IMR-90 (cell line): ENCODE measurements around the gene SYTL2. TPM values are rescaled to one million over a fixed set of nuclear protein-coding genes. Genes with fewer than 3 reads are reported as not detected.

Experiments
- ATAC-seq: fragments of 200-7000 bp; cut with Tn5 transposase; 2 replicates; pipeline ENCODE4 v1.9.1; 2020; ENCODE audit warnings: low read depth, mild to moderate bottlenecking, moderate library complexity
- BruUV-seq: library from RNA; stranded (reverse); fragments of 400-500 nt; replicated peaks from 2 replicates; lab custom pipeline; 2021; lab: Mats Ljungman, UMichigan
- CTCF ChIA-PET: fragments of 300-600 bp; formaldehyde crosslinking; extraction: SDS; loops from one replicate; lab custom pipeline; 2021; ENCODE audit warnings: antibody characterized with exemption; lab: Yijun Ruan, JAX
- POLR2A ChIA-PET: fragments of 300-600 bp; sonication (Branson Sonifier 250); formaldehyde crosslinking; loops from one replicate; lab custom pipeline; 2022; ENCODE audit warnings: antibody characterized with exemption; ENCODE audit not compliant: unreplicated experiment; lab: Charles Lee
- DNase-seq: peaks from one replicate; pipeline ENCODE4 v3.0.0; 2013
- H2AFZ ChIP-seq: replicated peaks from 2 replicates; pipeline ENCODE3; 2013; ENCODE audit warnings: low read length, mild to moderate bottlenecking; ENCODE audit not compliant: poor library complexity
- H2AK5ac ChIP-seq: 2 replicates; pipeline ENCODE4 v1.6.1; 2013; ENCODE audit warnings: low read depth, low read length, inconsistent platforms
- H2AK9ac ChIP-seq: replicated peaks from 2 replicates; pipeline ENCODE3; 2013; ENCODE audit warnings: mild to moderate bottlenecking, low read depth, low read length, moderate library complexity; ENCODE audit not compliant: poor library complexity
- H2BK120ac ChIP-seq: 2 replicates; pipeline ENCODE4 v1.6.1; 2013; ENCODE audit warnings: low read depth, low read length, inconsistent platforms
- H2BK15ac ChIP-seq: 3 replicates; pipeline ENCODE4 v1.6.1; 2013; ENCODE audit warnings: low read depth, low read length, inconsistent platforms
- H2BK20ac ChIP-seq: 2 replicates; pipeline ENCODE4 v1.6.1; 2013; ENCODE audit warnings: low read depth, mild to moderate bottlenecking, inconsistent platforms, low read length, moderate library complexity
- H2BK5ac ChIP-seq: 2 replicates; pipeline ENCODE4 v1.6.1; 2013; ENCODE audit warnings: mild to moderate bottlenecking, low read depth, low read length, inconsistent platforms; ENCODE audit not compliant: poor library complexity, severe bottlenecking
- H3K14ac ChIP-seq: replicated peaks from 2 replicates; pipeline ENCODE4 v1.6.1; 2013; ENCODE audit warnings: low read depth, low read length, inconsistent platforms
- H3K18ac ChIP-seq: 2 replicates; pipeline ENCODE4 v1.6.1; 2013; ENCODE audit warnings: low read depth, low read length, control low read depth
- H3K23ac ChIP-seq: 2 replicates; pipeline ENCODE4 v1.6.1; 2013; ENCODE audit warnings: low read depth, low read length, inconsistent platforms
- H3K27ac ChIP-seq: 2 replicates; pipeline ENCODE4 v1.5.1; 2013; ENCODE audit warnings: mild to moderate bottlenecking, control low read depth, low read length; ENCODE audit not compliant: insufficient read depth
- H3K27me3 ChIP-seq: 2 replicates; pipeline ENCODE4 v1.6.1; 2013; ENCODE audit warnings: low read length; ENCODE audit not compliant: control insufficient read depth, insufficient read depth
- H3K36me3 ChIP-seq: 2 replicates; pipeline ENCODE4 v1.6.1; 2013; ENCODE audit warnings: low read length, mixed read lengths; ENCODE audit not compliant: control insufficient read depth, insufficient read depth
- H3K4ac ChIP-seq: 2 replicates; pipeline ENCODE4 v1.6.1; 2013; ENCODE audit warnings: low read depth, low read length, inconsistent platforms
- H3K4me1 ChIP-seq: 2 replicates; pipeline ENCODE4 v1.6.1; 2013; ENCODE audit warnings: low read length, mixed read lengths; ENCODE audit not compliant: control insufficient read depth, insufficient read depth
- H3K4me2 ChIP-seq: 2 replicates; pipeline ENCODE4 v1.6.1; 2013; ENCODE audit warnings: low read depth, mild to moderate bottlenecking, control low read depth, low read length, moderate library complexity
- H3K4me3 ChIP-seq: 2 replicates; pipeline ENCODE4 v1.5.1; 2013; ENCODE audit warnings: low read depth, mild to moderate bottlenecking, control low read depth, low read length, moderate library complexity; ENCODE audit not compliant: insufficient read depth
- H3K56ac ChIP-seq: 2 replicates; pipeline ENCODE4 v1.6.1; 2013; ENCODE audit warnings: low read length, inconsistent platforms; ENCODE audit not compliant: insufficient read depth; ENCODE audit errors: extremely low read depth
- H3K79me1 ChIP-seq, 2 experiments: 2 replicates each; pipeline ENCODE4 v1.6.1; 2013; ENCODE audit warnings: low read length in 2 of 2, inconsistent platforms in 1 of 2, low read depth in 1 of 2
- H3K9ac ChIP-seq: 2 replicates; pipeline ENCODE4 v1.6.1; 2013; ENCODE audit warnings: low read depth, low read length, control low read depth
- H3K9me1 ChIP-seq: 2 replicates; pipeline ENCODE4 v1.6.1; 2013; ENCODE audit warnings: low read length, inconsistent platforms; ENCODE audit not compliant: insufficient read depth
- H3K9me3 ChIP-seq: 2 replicates; pipeline ENCODE4 v1.6.1; 2013; ENCODE audit warnings: low read length; ENCODE audit not compliant: control insufficient read depth, insufficient read depth
- H4K20me1 ChIP-seq: 2 replicates; pipeline ENCODE4 v1.6.1; 2013; ENCODE audit warnings: low read length, inconsistent platforms; ENCODE audit not compliant: insufficient read depth
- H4K5ac ChIP-seq: 2 replicates; pipeline ENCODE4 v1.6.1; 2013; ENCODE audit warnings: mild to moderate bottlenecking, low read depth, low read length, control low read depth
- H4K8ac ChIP-seq, 2 experiments: 2 replicates each; pipeline ENCODE4 v1.6.1; 2013; ENCODE audit warnings: low read depth in 2 of 2, low read length in 2 of 2, control low read depth in 1 of 2, inconsistent platforms in 1 of 2
- H4K91ac ChIP-seq: 2 replicates; pipeline ENCODE4 v1.6.1; 2013; ENCODE audit warnings: low read depth, low read length, inconsistent platforms; ENCODE audit not compliant: insufficient read depth
- CEBPB ChIP-seq: IDR thresholded peaks from 2 replicates; pipeline ENCODE4 v1.6.1; 2012; ENCODE audit warnings: low read depth, low read length, improper control_type of control experiment
- CHD1 ChIP-seq: IDR thresholded peaks from 2 replicates; pipeline ENCODE4 v1.6.1; 2012; ENCODE audit warnings: low read depth, low read length, improper control_type of control experiment
- FOS ChIP-seq: fragments of 150-350 bp; IDR thresholded peaks from 2 replicates; pipeline ENCODE4 v1.6.1; 2016; ENCODE audit warnings: low read depth, low read length
- MAFK ChIP-seq: IDR thresholded peaks from 2 replicates; pipeline ENCODE4 v1.6.1; 2012; ENCODE audit warnings: low read depth, low read length, improper control_type of control experiment
- MAZ ChIP-seq: IDR thresholded peaks from 2 replicates; pipeline ENCODE4 v1.6.1; 2012; ENCODE audit warnings: low read depth, mild to moderate bottlenecking, low read length, improper control_type of control experiment, moderate library complexity, borderline replicate concordance
- MXI1 ChIP-seq: IDR thresholded peaks from 2 replicates; pipeline ENCODE4 v1.6.1; 2012; ENCODE audit warnings: low read depth, mild to moderate bottlenecking, low read length, moderate library complexity, borderline replicate concordance
- NFE2L2 ChIP-seq: fragments of 150-350 bp; IDR thresholded peaks from 2 replicates; pipeline ENCODE4 v1.6.1; 2016; ENCODE audit warnings: low read depth, mild to moderate bottlenecking, low read length
- POLR2A ChIP-seq: IDR thresholded peaks from 2 replicates; pipeline ENCODE4 v1.6.1; 2012; ENCODE audit warnings: mild to moderate bottlenecking, low read depth, low read length
- RAD21 ChIP-seq: IDR thresholded peaks from 2 replicates; pipeline ENCODE4 v1.6.1; 2012; ENCODE audit warnings: low read length, improper control_type of control experiment
- RCOR1 ChIP-seq: IDR thresholded peaks from 2 replicates; pipeline ENCODE4 v1.6.1; 2012; ENCODE audit warnings: mild to moderate bottlenecking, low read length, improper control_type of control experiment; ENCODE audit not compliant: insufficient replicate concordance
- RFX5 ChIP-seq: IDR thresholded peaks from 2 replicates; pipeline ENCODE4 v1.8.0; 2012; ENCODE audit warnings: low read depth, mild to moderate bottlenecking, low read length, moderate library complexity
- SMC3 ChIP-seq: fragments of 150-350 bp; IDR thresholded peaks from 2 replicates; pipeline ENCODE4 v1.6.1; 2016; ENCODE audit warnings: low read depth, mild to moderate bottlenecking, antibody characterized with exemption, low read length, moderate library complexity
- dilution Hi-C: fragments of 300-500 bp; cut with HindIII; formaldehyde crosslinking; loops from one replicate; pipeline ENCODE4 v1.14.3; 2018; ENCODE audit warnings: low sequenced_read_pairs; ENCODE audit not compliant: unreplicated experiment
- in situ Hi-C: fragments of 300-500 bp; cut with MboI; formaldehyde crosslinking; loops from 3 replicates; pipeline ENCODE4 v1.14.3; 2019; ENCODE audit warnings: low sequenced_read_pairs, inconsistent platforms, mixed read lengths
- intact Hi-C: fragments of 100-400 bp; cut with micrococcal nuclease; formaldehyde crosslinking; loops from 2 replicates; pipeline ENCODE4 v1.10.0; 2022
- polyA plus RNA-seq, 3 experiments: library from polyadenylated mRNA; depleted of rRNA; stranded (reverse); fragments of >200 nt; gene quantifications; 2 replicates each; pipeline ENCODE4 v1.2.3, GENCODE V29; 2012; ENCODE audit warnings: low replicate concordance in 1 of 3
- total RNA-seq: library from RNA; depleted of rRNA; stranded (reverse); fragments of >200 nt; gene quantifications from 2 replicates; pipeline ENCODE4 v1.2.3, GENCODE V29; 2012
- TF ChIP-seq, protein P1 (sequence below): fragments of 150-350 bp; IDR thresholded peaks from 2 replicates; pipeline ENCODE4 v1.6.1; 2017; ENCODE audit warnings: mild to moderate bottlenecking, antibody characterized with exemption, low read length, low read depth
- TF ChIP-seq, protein P2 (sequence below): fragments of 150-350 bp; IDR thresholded peaks from 2 replicates; pipeline ENCODE4 v1.6.1; 2016; ENCODE audit warnings: low read depth, mild to moderate bottlenecking, low read length, moderate library complexity, borderline replicate concordance
- TF ChIP-seq, protein P3 (sequence below): conservative IDR thresholded peaks from 2 replicates; pipeline ENCODE4 v1.5.1; 2012; ENCODE audit warnings: mild to moderate bottlenecking, low read depth, low read length, improper control_type of control experiment

Gene SYTL2
- total and polyA plus RNA-seq, 2 of the 4 experiments (the other 2 are of a cell fraction): 45.2 to 70.0 TPM

DNA sequence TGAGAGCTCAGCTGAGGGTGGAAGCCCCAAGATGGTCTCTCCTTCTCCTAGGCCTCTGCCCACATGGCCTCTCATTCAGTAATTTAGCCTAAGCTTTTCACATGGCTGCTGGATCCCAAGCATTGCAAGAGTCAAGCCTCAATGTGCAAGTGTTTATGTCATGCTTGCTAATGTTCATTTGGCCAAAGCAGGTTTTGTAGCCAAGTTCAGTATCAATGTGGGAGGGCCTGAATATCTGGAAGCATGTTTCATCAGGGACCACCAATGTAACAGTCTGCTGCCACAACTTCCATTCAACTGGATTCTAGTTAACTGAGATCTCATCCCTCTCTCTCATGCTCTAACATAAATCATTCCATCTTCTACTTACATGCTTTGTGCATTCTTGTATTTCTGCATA, 8.5 kb upstream of the SYTL2 start:
- Histone ChIP-seq H4K8ac (no peak overlapping the region), H2BK120ac (peak overlapping the region; percentile 32; the same call in 1 of the 2 replicates), H3K9ac (no peak overlapping the region), H4K20me1 (no peaks in the 10 kb centered on the region), H3K36me3 (no peaks in the 10 kb centered on the region), H2BK20ac (no peak overlapping the region), H3K4ac (peak overlapping the region; percentile 15; the same call in 1 of the 2 replicates), H3K56ac (no peak overlapping the region), H3K9me3 (no peaks in the 10 kb centered on the region), H3K23ac (0 out of 2 replicates have a peak overlapping the region, but pooled peaks have one; percentile 2), H4K91ac (peak overlapping the region; percentile 38; the same call in 1 of the 2 replicates), H3K4me2 (no peak overlapping the region), H3K27ac (no peak overlapping the region), H2BK15ac (no peak overlapping the region), H3K27me3 (no peaks in the 10 kb centered on the region), H3K18ac (peak overlapping the region; percentile 9; the same call in 1 of the 2 replicates), H2AK5ac (no peak overlapping the region), H3K14ac (no peak overlapping the region), H3K4me1 (peaks cover 25% of the 10 kb centered on the region), H4K5ac (no peak overlapping the region), H3K4me3 (no peak overlapping the region), H2AFZ (no peak overlapping the region), H2AK9ac (no peak overlapping the region), H2BK5ac (no peak overlapping the region), H3K79me1 (0 out of 4 replicates have a peak, but pooled peaks cover 0 to 2% of the 10 kb centered on the region in 2 experiments), H3K9me1 (peaks cover 15% of the 10 kb centered on the region)
- ATAC-seq: no peak
- intact Hi-C loops: no loop called here
- BruUV-seq: no TSS peak
- dilution Hi-C loops: no loop called here
- in situ Hi-C loops: no loop called here
- no peak for TF ChIP-seq RAD21
- TF ChIP-seq MAFK: no peak
- TF ChIP-seq CEBPB: no peak
- TF ChIP-seq MAZ: no peak
- TF ChIP-seq, protein P1, sequence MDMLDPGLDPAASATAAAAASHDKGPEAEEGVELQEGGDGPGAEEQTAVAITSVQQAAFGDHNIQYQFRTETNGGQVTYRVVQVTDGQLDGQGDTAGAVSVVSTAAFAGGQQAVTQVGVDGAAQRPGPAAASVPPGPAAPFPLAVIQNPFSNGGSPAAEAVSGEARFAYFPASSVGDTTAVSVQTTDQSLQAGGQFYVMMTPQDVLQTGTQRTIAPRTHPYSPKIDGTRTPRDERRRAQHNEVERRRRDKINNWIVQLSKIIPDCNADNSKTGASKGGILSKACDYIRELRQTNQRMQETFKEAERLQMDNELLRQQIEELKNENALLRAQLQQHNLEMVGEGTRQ: no peak
- TF ChIP-seq, protein P2, sequence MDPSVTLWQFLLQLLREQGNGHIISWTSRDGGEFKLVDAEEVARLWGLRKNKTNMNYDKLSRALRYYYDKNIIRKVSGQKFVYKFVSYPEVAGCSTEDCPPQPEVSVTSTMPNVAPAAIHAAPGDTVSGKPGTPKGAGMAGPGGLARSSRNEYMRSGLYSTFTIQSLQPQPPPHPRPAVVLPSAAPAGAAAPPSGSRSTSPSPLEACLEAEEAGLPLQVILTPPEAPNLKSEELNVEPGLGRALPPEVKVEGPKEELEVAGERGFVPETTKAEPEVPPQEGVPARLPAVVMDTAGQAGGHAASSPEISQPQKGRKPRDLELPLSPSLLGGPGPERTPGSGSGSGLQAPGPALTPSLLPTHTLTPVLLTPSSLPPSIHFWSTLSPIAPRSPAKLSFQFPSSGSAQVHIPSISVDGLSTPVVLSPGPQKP: no peak
- no peak for TF ChIP-seq SMC3
- TF ChIP-seq POLR2A: no peak
- no peak for TF ChIP-seq FOS
- TF ChIP-seq RFX5: no peak
- TF ChIP-seq, protein P3, sequence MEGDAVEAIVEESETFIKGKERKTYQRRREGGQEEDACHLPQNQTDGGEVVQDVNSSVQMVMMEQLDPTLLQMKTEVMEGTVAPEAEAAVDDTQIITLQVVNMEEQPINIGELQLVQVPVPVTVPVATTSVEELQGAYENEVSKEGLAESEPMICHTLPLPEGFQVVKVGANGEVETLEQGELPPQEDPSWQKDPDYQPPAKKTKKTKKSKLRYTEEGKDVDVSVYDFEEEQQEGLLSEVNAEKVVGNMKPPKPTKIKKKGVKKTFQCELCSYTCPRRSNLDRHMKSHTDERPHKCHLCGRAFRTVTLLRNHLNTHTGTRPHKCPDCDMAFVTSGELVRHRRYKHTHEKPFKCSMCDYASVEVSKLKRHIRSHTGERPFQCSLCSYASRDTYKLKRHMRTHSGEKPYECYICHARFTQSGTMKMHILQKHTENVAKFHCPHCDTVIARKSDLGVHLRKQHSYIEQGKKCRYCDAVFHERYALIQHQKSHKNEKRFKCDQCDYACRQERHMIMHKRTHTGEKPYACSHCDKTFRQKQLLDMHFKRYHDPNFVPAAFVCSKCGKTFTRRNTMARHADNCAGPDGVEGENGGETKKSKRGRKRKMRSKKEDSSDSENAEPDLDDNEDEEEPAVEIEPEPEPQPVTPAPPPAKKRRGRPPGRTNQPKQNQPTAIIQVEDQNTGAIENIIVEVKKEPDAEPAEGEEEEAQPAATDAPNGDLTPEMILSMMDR: no peak
- TF ChIP-seq RCOR1: no peak
- no peak for TF ChIP-seq CHD1
- TF ChIP-seq MXI1: no peak
- TF ChIP-seq NFE2L2: no peak
- no peak for DNase-seq
- ChIA-PET CTCF (interaction anchor here (0.5 kb wide), 1 partner anchor 14 kb away, joined by 3 read pairs; no protein-coding TSS in a partner anchor), POLR2A (no interaction called here)
